Skeletal muscle tissue (tissue), 4 donors: Measurements from ENCODE around the gene CLCA2. TPM values are rescaled to one million over a fixed set of nuclear protein-coding genes. Genes with fewer than 3 reads are reported as not detected.

Experiments
- H3K27ac ChIP-seq: one replicate; pipeline ENCODE4 v1.7.0; 2013; ENCODE audit warnings: mild to moderate bottlenecking, low read depth, low read length, inconsistent platforms
- H3K27me3 ChIP-seq, 3 donors: one replicate each; pipeline ENCODE4 v1.7.0; 2013; ENCODE audit warnings: low read length in 3 of 3; ENCODE audit not compliant: control insufficient read depth in 3 of 3, insufficient read depth in 3 of 3
- H3K36me3 ChIP-seq, 3 donors: one replicate each; pipeline ENCODE4 v1.7.0; 2013; ENCODE audit warnings: low read length in 3 of 3; ENCODE audit not compliant: control insufficient read depth in 3 of 3, insufficient read depth in 3 of 3
- H3K4me1 ChIP-seq, 3 donors: one replicate each; pipeline ENCODE4 v1.7.0; 2013; ENCODE audit warnings: low read length in 3 of 3, mild to moderate bottlenecking in 3 of 3; ENCODE audit not compliant: control insufficient read depth in 3 of 3, insufficient read depth in 3 of 3
- H3K4me3 ChIP-seq, 3 donors: one replicate each; pipeline ENCODE4 v1.7.0; 2013; ENCODE audit warnings: low read length in 3 of 3
- H3K9ac ChIP-seq, 3 donors: one replicate each; pipeline ENCODE4 v1.7.0; 2013; ENCODE audit warnings: low read length in 3 of 3, mild to moderate bottlenecking in 3 of 3, moderate library complexity in 2 of 3, low read depth in 1 of 3
- H3K9me3 ChIP-seq, 3 donors: one replicate each; pipeline ENCODE4 v1.7.0; 2013; ENCODE audit warnings: low read length in 3 of 3; ENCODE audit not compliant: control insufficient read depth in 3 of 3
- total RNA-seq: library from RNA; depleted of rRNA; stranded (reverse); fragments of >200 nt; gene quantifications from one replicate; pipeline ENCODE4 v1.2.3, GENCODE V29; 2014
- donor health status: Osteomylitis.

Gene CLCA2, protein sequence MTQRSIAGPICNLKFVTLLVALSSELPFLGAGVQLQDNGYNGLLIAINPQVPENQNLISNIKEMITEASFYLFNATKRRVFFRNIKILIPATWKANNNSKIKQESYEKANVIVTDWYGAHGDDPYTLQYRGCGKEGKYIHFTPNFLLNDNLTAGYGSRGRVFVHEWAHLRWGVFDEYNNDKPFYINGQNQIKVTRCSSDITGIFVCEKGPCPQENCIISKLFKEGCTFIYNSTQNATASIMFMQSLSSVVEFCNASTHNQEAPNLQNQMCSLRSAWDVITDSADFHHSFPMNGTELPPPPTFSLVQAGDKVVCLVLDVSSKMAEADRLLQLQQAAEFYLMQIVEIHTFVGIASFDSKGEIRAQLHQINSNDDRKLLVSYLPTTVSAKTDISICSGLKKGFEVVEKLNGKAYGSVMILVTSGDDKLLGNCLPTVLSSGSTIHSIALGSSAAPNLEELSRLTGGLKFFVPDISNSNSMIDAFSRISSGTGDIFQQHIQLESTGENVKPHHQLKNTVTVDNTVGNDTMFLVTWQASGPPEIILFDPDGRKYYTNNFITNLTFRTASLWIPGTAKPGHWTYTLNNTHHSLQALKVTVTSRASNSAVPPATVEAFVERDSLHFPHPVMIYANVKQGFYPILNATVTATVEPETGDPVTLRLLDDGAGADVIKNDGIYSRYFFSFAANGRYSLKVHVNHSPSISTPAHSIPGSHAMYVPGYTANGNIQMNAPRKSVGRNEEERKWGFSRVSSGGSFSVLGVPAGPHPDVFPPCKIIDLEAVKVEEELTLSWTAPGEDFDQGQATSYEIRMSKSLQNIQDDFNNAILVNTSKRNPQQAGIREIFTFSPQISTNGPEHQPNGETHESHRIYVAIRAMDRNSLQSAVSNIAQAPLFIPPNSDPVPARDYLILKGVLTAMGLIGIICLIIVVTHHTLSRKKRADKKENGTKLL
- not detected for total RNA-seq

DNA sequence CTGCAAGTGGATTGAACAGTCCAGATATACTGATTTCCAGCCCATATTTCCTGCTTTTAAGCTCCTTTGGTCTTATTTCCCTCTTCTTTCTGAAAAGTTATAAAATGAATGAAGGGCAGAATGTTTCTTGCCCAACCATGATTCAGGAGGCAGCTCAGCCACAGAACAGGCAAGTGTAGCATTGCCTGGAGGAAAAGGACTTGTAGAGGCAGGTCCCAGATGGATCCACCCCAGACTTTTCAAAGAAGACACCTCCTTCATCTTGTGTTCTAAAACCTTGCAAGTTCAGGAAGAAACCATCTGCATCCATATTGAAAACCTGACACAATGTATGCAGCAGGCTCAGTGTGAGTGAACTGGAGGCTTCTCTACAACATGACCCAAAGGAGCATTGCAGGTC is at the start of gene CLCA2:
TSS of gene CLCA2 (plus strand) at position 299 of the 400 bp plus-strand sequence. CDS start at position 376, 77 bp downstream.
- Histone ChIP-seq H3K9me3 (no peaks in the 10 kb centered on the region), H3K27ac (no peak within 1 kb of the TSS), H3K4me1 (peaks cover 3 to 11% (median 6%) of the 10 kb centered on the region in 3 donors), H3K9ac (no peak within 1 kb of the TSS), H3K4me3 (no peak within 1 kb of the TSS), H3K36me3 (no peaks in the 10 kb centered on the region), H3K27me3 (no peaks in the 10 kb centered on the region)

DNA sequence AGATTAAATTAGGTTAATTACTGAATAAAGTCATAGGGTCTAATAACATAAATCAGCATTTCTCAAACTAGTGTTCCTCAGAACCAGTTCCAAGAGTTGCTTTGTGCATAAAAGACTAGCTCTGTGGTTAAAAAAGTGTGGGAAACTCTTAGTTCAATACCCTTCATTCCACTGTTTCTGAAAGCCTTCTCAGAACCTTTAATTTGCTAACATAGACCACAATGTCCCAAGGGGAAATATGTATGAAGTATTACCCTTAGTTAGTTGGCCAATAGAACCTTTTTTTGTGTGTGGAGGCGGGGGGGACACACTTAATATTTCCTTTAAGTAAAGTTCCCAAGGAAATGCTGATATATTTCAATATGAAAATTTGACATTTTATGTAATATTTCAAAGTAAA is 48.3 kb upstream of the CLCA2 start:
- H3K9me3 ChIP-seq: no peaks in the 10 kb centered on the region
- H3K9ac ChIP-seq: no peak overlapping the region
- no peak overlapping the region for H3K4me3 ChIP-seq
- no peaks in the 10 kb centered on the region for H3K36me3 ChIP-seq
- H3K4me1 ChIP-seq: no peaks in the 10 kb centered on the region
- H3K27me3 ChIP-seq: no peaks in the 10 kb centered on the region
- H3K27ac ChIP-seq: no peak overlapping the region

DNA sequence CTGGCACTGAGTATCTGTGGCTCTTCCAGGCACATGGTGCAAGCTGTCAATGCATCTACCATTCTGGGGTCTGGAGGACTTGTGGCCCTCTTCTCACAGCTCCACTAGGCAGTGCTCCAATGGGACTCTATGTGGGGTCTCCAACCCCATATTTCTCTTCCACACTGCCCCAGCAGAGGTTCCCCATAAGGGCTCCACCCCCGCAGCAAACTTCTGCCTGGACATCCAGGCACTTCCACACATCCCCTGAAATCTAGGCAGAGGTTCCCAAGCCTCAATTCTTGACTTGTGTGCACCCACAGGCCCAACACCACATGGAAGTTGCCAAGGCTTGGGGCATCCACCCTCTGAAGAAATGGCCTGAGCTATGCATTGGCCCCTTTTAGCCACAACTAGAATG is 46.6 kb upstream of the CLCA2 start:
- no peaks in the 10 kb centered on the region for H3K27me3 ChIP-seq
- no peaks in the 10 kb centered on the region for H3K4me1 ChIP-seq
- no peak overlapping the region for H3K4me3 ChIP-seq
- H3K27ac ChIP-seq: no peak overlapping the region
- no peaks in the 10 kb centered on the region for H3K9me3 ChIP-seq
- no peak overlapping the region for H3K9ac ChIP-seq
- H3K36me3 ChIP-seq: no peaks in the 10 kb centered on the region

DNA sequence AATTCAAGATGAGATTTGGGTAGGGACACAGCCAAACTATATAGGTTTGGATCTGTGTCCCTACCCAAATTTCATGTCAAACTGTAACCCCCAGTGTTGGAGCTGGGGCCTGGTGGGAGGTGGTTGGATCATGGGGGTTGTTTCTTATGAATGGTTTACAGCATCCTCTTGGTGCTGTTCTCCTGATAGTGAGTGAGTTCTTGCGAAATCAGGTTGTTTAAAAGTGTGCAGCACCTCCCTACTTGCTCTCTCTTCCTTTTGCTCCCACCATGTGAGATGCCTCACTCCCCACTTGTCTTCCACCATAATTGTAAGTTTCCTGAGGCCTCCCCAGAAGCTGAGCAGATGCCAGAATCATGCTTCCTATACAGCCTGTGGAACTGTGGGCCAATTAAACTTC is 45.2 kb upstream of the CLCA2 start:
- H3K27me3 ChIP-seq: no peaks in the 10 kb centered on the region
- no peaks in the 10 kb centered on the region for H3K36me3 ChIP-seq
- no peaks in the 10 kb centered on the region for H3K4me1 ChIP-seq
- no peak overlapping the region for H3K9ac ChIP-seq
- H3K9me3 ChIP-seq: no peaks in the 10 kb centered on the region
- no peak overlapping the region for H3K27ac ChIP-seq
- H3K4me3 ChIP-seq: no peak overlapping the region

DNA sequence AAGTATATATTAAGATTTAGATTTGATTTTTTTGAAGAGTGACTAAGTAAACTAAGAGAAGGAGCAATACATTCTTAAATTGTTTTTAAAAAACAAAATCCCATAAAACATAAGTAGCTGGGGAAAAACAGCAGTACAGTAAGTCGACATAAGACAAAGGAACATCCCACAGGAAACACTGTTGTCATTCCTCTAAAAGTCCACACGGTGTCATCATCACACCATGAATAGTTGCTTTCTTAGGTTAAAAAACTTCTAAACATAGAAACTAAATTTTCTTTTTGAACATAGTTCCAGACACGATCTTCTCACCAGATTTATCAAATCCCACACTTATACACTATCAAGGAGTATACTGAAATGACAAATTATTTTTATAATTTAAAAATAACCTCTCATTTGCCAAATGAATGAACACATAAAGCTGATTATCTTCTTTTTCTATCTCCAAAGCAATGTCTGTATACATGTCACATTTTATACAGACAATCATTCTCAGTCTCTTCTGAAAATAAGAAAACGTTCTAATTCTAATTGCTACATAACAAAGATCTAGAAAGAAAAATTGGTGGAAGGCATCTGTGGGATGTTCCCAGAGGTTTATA is 43.6 kb upstream of the CLCA2 start:
- H3K4me1 ChIP-seq: no peaks in the 10 kb centered on the region
- H3K4me3 ChIP-seq: no peak overlapping the region
- H3K9me3 ChIP-seq: no peaks in the 10 kb centered on the region
- H3K27ac ChIP-seq: no peak overlapping the region
- H3K36me3 ChIP-seq: no peaks in the 10 kb centered on the region
- H3K9ac ChIP-seq: no peak overlapping the region
- no peaks in the 10 kb centered on the region for H3K27me3 ChIP-seq

DNA sequence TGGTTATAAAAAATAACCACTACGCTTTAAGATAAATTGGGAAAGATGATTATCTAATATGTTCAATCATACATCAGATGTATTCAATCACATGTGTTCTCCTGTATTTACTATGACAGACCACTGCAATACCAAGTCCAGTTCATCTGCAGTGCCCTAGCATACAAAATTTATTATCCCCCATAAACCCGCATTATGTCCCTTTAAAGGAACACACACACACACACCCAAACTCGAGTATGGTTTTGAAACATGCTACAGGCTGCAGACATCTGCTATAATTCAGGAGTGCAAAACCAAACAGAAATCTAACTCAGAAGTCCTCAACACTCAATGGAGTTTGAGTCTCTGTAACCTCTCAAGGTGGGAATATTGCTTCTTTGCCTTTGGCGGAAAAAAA is 42.7 kb upstream of the CLCA2 start:
- Histone ChIP-seq H3K27ac (no peak overlapping the region), H3K4me1 (no peaks in the 10 kb centered on the region), H3K9me3 (no peaks in the 10 kb centered on the region), H3K27me3 (no peaks in the 10 kb centered on the region), H3K4me3 (peak overlapping the region in 1 of 3 donors; percentile 15), H3K36me3 (no peaks in the 10 kb centered on the region), H3K9ac (no peak overlapping the region)

DNA sequence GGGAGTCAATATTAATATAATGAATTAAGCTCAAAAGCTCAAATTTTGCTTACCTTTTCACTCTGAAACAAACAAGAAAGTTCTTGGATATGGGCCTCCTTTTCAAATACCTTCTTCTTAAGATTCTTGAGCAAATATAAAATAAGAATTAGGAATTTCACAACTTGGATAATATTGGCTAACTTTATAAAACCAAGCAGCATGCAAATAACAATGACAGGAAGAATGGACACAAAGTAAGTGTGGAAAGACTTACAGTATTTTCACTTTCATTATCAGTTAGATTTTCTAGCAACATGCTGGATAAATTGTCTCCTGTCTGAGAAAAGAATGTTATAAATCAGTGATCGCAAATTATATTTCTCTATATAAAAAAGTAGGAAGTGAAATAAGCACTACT is 41.1 kb upstream of the CLCA2 start:
- Histone ChIP-seq H3K27ac (no peak overlapping the region), H3K4me1 (no peaks in the 10 kb centered on the region), H3K9me3 (no peaks in the 10 kb centered on the region), H3K4me3 (no peak overlapping the region), H3K27me3 (no peaks in the 10 kb centered on the region), H3K9ac (peak overlapping the region in 1 of 3 donors; percentile 47), H3K36me3 (no peaks in the 10 kb centered on the region)

DNA sequence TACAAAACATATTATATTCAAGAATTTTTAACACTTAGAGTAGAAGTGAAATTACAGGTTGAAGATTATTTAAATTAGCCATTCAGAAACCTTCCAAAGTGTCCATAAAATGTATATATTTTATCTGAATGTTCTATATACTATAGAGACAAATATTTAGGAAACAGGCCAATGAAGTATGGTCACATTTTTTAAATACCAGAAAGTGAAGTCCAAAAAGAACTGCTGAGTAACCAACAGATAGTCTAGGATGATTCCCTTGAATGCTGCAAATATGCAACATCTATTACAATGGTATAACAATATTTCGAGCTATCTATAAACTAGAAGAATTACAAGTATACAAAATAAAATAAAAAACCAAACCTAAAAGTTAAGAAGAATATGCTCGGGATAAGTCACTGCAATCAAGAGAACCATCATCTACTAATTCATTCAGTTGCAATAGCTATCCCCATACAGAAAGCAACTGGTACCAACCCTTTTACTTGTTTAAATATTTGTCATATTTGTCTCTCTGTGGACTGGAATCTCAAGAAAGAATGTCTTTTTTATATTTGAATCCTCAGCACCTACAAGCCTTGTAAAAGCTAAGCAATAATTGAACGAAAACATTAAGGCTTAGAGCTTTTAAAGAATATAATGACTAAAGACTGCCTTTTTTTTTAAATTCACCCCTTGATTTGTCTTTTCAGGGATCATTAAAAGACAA is 35.9 kb upstream of the CLCA2 start:
- H3K4me1 ChIP-seq: no peaks in the 10 kb centered on the region
- no peaks in the 10 kb centered on the region for H3K9me3 ChIP-seq

DNA sequence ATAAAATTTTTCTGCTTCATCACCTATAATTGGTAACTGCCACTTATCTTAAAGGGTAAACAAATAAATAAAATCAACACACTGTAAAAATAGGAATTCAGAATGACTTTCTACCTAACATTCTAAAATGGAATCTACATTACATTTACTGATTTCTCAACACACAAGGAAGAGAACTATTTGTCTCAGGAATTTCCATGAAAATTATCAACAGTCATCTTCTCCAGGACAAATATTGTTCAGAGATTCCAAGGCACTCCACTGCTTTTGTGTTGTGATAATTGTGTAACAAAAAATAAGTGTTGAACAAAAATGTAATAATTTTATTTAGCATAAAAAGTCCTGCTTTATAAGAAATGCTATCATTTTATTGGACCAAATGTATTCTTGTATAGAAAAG is 35.2 kb upstream of the CLCA2 start:
- Histone ChIP-seq H3K4me1 (no peaks in the 10 kb centered on the region), H3K36me3 (no peaks in the 10 kb centered on the region), H3K27ac (no peak overlapping the region), H3K4me3 (no peak overlapping the region), H3K27me3 (no peaks in the 10 kb centered on the region), H3K9ac (no peak overlapping the region), H3K9me3 (no peaks in the 10 kb centered on the region)

More for the DNA sequence above, 35.9 kb upstream of the CLCA2 start:
- Histone ChIP-seq H3K36me3 (no peaks in the 10 kb centered on the region), H3K27me3 (no peaks in the 10 kb centered on the region), H3K4me3 (no peak overlapping the region), H3K27ac (no peak overlapping the region), H3K9ac (no peak overlapping the region)
